ENCODE measurements around the gene CDRT15L2.
"Not testable (repeated sequence)": the region's sequence is repeated elsewhere in the genome, so short reads cannot be mapped to it uniquely, and the experiment has no call there.

The CDRT15L2 gene

DNA sequence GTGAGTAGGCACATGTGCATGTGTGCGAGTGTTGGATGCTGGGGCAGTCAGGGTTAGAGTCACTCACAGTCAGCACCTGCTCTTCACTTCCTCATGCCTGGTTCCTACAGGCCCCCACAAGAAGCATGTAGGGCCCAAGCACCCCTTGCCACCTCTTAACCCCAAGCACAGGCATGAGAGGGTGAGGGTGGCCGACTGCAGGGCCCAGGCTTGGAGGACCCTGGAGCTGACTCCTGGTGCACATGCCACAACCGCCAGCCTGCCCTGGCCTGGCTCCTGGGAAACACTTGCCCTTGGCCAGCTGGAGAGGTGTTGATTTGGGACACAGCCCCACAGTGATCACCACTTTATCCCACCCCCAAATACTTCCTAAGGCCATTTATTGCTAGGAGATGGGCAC, 16.9 kb upstream of the CDRT15L2 start:
- ChIA-PET POLR2A (no interaction called here), CTCF (no interaction called here)
- no peak for DNase-seq (ENCODE audit: extremely low spot score)
- TF ChIP-seq CTCF (IDR thresholded peaks at IDR 0.05; ENCODE audit: control extremely low read depth, extremely low read depth, low read depth, missing control alignments): no peak

GRCh38 chr17:20565245-20565644, 14.3 kb upstream of the CDRT15L2 start:
- POLR2A ChIA-PET; DNase-seq (ENCODE audit: extremely low spot score); CTCF ChIA-PET: not testable (repeated sequence)

GRCh38 chr17:20565711-20566110, 13.8 kb upstream of the CDRT15L2 start:
- DNase-seq (ENCODE audit: extremely low spot score): no peak
- no peak for TF ChIP-seq CTCF (IDR thresholded peaks at IDR 0.05; ENCODE audit: control extremely low read depth, extremely low read depth, low read depth, missing control alignments)
- POLR2A ChIA-PET: no interaction called here
- CTCF ChIA-PET: no interaction called here

DNA sequence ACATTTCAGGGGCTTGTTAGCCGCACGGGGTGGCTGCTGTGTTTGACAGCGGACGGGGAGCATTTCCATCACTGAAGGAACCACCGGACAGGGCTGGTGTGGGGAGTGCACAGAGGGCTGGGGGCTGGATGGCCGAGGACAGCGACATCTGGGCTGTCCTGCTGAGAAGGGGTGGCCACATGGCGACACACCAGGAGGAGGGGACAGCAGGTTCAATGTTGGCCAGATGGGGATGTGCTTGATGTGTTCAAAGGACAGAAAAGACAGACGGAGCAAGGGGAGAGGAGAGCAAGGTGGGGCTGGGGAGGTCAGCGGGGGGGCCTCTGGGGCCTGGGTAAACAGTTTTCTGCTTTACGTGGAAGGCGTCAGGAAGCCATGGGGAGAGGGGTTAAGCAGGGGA, 12.8 kb upstream of the CDRT15L2 start:
- DNase-seq (ENCODE audit: extremely low spot score); CTCF ChIA-PET; POLR2A ChIA-PET: not testable (repeated sequence)

DNA sequence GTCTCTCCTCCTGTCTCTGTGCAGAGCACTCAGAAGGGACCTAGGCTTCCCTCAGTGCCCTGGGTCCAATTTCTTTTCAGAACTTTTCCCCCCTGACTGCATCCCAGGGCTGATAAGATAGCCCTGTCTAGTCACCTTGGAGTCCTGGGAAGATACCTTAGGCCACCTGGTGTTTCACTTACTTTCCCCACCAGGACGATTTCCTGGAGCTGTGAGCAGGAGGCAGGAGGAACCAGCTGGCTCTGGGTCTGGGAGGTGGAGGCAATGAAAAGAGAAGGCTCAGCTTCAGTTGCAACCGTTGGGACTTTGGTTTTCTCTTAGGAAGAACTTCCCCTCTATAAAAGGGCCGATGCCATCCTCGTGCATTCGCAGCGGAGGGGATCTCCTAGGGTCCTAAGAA, 12.1 kb upstream of the CDRT15L2 start:
- POLR2A ChIA-PET; CTCF ChIA-PET; DNase-seq (ENCODE audit: extremely low spot score): not testable (repeated sequence)

- CTCF ChIA-PET; DNase-seq (ENCODE audit: extremely low spot score); POLR2A ChIA-PET: not testable (repeated sequence)
These were observed 10.9 kb upstream of the CDRT15L2 start for GRCh38 chr17:20568604-20569003.

DNA sequence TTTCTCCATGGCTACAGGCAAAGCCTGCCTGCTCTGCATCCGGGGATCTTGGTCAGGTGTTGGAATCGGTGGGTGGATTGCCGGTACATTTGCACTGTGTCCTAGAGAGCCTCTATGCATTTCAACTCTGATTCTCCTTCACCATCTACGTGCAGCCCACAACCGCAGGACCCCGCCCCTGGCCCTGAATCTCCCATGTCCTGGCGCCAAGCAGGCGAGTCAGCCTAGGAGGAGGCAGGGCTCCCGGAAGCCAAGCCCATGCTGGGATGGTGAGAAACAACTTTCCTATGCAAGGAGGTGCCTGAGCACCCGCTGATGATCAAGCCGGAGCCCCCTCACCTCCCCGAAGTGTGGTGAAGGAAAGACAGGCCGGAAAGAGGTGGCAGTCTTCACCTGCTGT, 7.9 kb upstream of the CDRT15L2 start:
- POLR2A ChIA-PET; DNase-seq (ENCODE audit: extremely low spot score); CTCF ChIA-PET: not testable (repeated sequence)

- POLR2A ChIA-PET; DNase-seq (ENCODE audit: extremely low spot score); CTCF ChIA-PET: not testable (repeated sequence)
These were observed 6.3 kb upstream of the CDRT15L2 start for GRCh38 chr17:20573216-20573615.

DNA sequence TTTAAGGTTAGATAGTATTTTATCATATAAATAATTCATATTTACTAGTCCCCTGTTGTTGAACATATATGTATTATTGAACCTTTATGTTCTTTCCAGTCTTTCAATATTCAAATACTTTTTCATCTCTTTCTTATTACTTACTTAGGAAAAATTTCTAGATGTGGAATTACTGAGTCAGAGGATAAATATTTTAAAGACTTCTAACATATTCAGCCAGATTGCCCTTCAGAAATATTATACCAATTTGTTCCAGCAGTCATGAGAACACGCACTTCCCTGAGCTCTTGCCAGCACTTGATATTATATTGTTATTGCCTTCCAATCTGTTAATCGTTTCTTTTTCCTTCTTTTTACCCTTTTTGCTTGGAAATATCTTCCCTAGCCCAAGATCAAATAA, 4.5 kb upstream of the CDRT15L2 start:
- POLR2A ChIA-PET; CTCF ChIA-PET; DNase-seq (ENCODE audit: extremely low spot score): not testable (repeated sequence)

DNA sequence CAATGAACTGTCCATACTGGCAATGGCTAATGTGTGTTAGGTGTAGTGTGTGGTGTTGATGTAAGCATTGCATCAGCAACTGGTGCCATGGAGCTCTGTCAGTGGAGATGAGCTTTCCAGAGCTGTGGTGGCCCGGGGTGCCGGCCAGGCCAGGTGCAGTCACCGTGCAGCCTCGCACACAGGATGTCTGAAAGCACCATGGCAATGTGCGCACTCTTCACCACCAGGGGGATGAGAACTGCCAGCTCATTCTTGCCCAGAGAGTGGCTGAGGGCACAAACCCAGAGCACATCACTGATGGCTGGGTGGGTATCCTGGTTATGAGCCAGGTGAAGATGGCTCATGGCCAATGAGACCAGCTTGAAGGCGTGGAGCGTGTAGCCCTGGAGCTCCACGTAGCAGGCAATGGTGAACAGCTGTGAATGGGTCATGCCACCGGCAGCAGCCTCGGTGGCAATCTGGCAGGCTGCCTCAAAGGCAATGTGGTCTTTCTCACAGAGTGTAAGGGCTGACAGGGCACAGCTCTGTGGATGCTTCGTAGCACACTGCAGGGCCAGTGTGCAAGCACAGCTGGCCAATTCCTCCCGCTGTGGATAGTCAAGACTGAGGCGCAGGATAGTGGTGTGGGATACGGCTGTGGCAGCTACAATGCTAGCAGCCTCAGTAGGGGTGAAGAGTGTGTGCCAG, 4.5 kb downstream of the CDRT15L2 start:
- DNase-seq (ENCODE audit: extremely low spot score); POLR2A ChIA-PET; CTCF ChIA-PET: not testable (repeated sequence)

GRCh38 chr17:20588744-20589453, 9.4 kb downstream of the CDRT15L2 start:
- POLR2A ChIA-PET; CTCF ChIA-PET; DNase-seq (ENCODE audit: extremely low spot score): not testable (repeated sequence)

- POLR2A ChIA-PET; DNase-seq (ENCODE audit: extremely low spot score); CTCF ChIA-PET: not testable (repeated sequence)
These were observed 9.9 kb downstream of the CDRT15L2 start for GRCh38 chr17:20589454-20589810.

GRCh38 chr17:20591040-20591439, 11.5 kb downstream of the CDRT15L2 start:
- CTCF ChIA-PET; POLR2A ChIA-PET; DNase-seq (ENCODE audit: extremely low spot score): not testable (repeated sequence)

DNA sequence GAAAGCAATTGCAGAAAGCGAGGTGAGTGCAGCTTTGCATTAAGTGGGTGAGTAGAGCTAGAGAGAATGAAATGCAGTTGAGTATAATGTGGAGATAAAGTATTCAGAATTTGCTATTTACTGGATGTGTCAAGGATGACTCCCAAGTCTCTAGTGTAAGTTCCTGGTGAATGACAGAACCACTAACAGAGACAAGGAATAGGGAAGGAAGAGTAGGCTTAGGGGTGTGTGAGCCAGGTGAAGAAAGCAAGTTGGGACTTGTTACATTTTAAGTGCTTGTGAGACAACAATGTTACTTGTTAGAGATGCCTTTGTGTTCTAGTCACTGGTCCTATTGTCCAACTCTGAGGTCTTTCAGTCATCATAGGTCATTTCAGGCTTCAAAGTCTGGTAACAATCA, 26.0 kb downstream of the CDRT15L2 start:
- CTCF ChIA-PET; DNase-seq (ENCODE audit: extremely low spot score); POLR2A ChIA-PET: not testable (repeated sequence)

DNA sequence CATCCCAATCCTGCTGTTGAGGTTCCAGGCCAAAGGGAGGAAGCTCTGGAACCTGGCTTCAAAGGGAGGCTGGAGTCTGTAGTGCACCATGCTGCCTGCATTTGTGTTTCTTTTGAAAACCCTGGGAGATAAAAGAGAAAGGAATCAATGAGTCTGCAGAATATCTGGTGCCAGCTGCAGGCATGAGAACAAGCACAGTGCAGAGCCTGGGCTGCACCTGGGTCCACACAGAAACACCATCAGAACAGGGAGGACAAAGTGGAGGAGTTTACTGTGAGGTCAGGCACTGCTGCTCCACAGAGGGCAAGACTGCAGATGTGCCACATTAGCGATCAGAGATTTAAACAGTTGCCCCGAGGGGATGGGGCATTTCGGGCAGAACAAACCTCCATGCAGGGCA, 30.0 kb downstream of the CDRT15L2 start:
- POLR2A ChIA-PET; DNase-seq (ENCODE audit: extremely low spot score); CTCF ChIA-PET: not testable (repeated sequence)

Measured in GM10248 (cell line).